Measurements from ENCODE around the gene SLFNL1.

The SLFNL1 gene

GRCh38 chr1:41025979-41026819 is 4.7 kb upstream of the SLFNL1 start:
- Histone ChIP-seq H3K36me3 (ENCODE audit: insufficient read depth, low read length) (peaks cover 47% of the 10 kb centered on the region), H3F3A (ENCODE audit: low read depth) (no peaks in the 10 kb centered on the region), H3K9ac (ENCODE audit: low read depth, low read length, poor library complexity, severe bottlenecking) (no peak overlapping the region), H3K4me1 (ENCODE audit: insufficient read depth, low read length, poor library complexity, severe bottlenecking) (peaks cover 9% of the 10 kb centered on the region), H3K4me3 (ENCODE audit: low read length, poor library complexity, severe bottlenecking) (no peak overlapping the region), H4K20me1 (ENCODE audit: insufficient read depth, low read length, poor library complexity, severe bottlenecking) (no peaks in the 10 kb centered on the region), H2AFZ (ENCODE audit: low read length) (no peak overlapping the region), H3K9me3 (ENCODE audit: insufficient read depth, low read depth, low read length) (no peaks in the 10 kb centered on the region), H3K4me2 (ENCODE audit: low read depth, low read length, poor library complexity, severe bottlenecking) (no peak overlapping the region), H3K9me2 (replicated peaks; ENCODE audit: low read depth, low read length) (no peaks in the 10 kb centered on the region), H3K79me2 (ENCODE audit: insufficient read depth, low read length) (no peaks in the 10 kb centered on the region), H3K27me3 (ENCODE audit: insufficient read depth, low read length, poor library complexity, severe bottlenecking) (no peaks in the 10 kb centered on the region)
- TF ChIP-seq CTCF (conservative IDR thresholded peaks at IDR 0.05; ENCODE audit: low read length) (no peak), EZH2phosphoT487 (IDR thresholded peaks at IDR 0.05; ENCODE audit: borderline replicate concordance) (no peak)

GRCh38 chr1:41024953-41025352 is 3.4 kb upstream of the SLFNL1 start:
- Histone ChIP-seq H3K4me2 (ENCODE audit: low read depth, low read length, poor library complexity, severe bottlenecking) (no peak overlapping the region), H3K9ac (ENCODE audit: low read depth, low read length, poor library complexity, severe bottlenecking) (no peak overlapping the region), H3K9me3 (ENCODE audit: insufficient read depth, low read depth, low read length) (no peaks in the 10 kb centered on the region)

GRCh38 chr1:41023279-41023990 is 1.9 kb upstream of the SLFNL1 start:
- peaks cover 36% of the 10 kb centered on the region; the same call in 1 of the 2 replicates for H3K36me3 ChIP-seq (ENCODE audit: insufficient read depth, low read length)
- peaks cover 15% of the 10 kb centered on the region for H3K4me1 ChIP-seq (ENCODE audit: insufficient read depth, low read length, poor library complexity, severe bottlenecking)
- no peak overlapping the region for H3K4me3 ChIP-seq (ENCODE audit: low read length, poor library complexity, severe bottlenecking)
- TF ChIP-seq CTCF (conservative IDR thresholded peaks at IDR 0.05; ENCODE audit: low read length) (peak; percentile 46), EZH2phosphoT487 (IDR thresholded peaks at IDR 0.05; ENCODE audit: borderline replicate concordance) (no peak)
- H3F3A ChIP-seq (ENCODE audit: low read depth) = no peaks in the 10 kb centered on the region
- H2AFZ ChIP-seq (ENCODE audit: low read length) = no peak overlapping the region
- H3K27me3 ChIP-seq (ENCODE audit: insufficient read depth, low read length, poor library complexity, severe bottlenecking) = no peaks in the 10 kb centered on the region
- no peaks in the 10 kb centered on the region for H3K9me2 ChIP-seq (replicated peaks; ENCODE audit: low read depth, low read length)
- no peak overlapping the region for H3K4me2 ChIP-seq (ENCODE audit: low read depth, low read length, poor library complexity, severe bottlenecking)
- H3K9ac ChIP-seq (ENCODE audit: low read depth, low read length, poor library complexity, severe bottlenecking) = no peak overlapping the region
- H3K79me2 ChIP-seq (ENCODE audit: insufficient read depth, low read length) = no peaks in the 10 kb centered on the region
- no peaks in the 10 kb centered on the region for H3K9me3 ChIP-seq (ENCODE audit: insufficient read depth, low read depth, low read length)
- H4K20me1 ChIP-seq (ENCODE audit: insufficient read depth, low read length, poor library complexity, severe bottlenecking) = no peaks in the 10 kb centered on the region

More at GRCh38 chr1:41024953-41025352, 3.4 kb upstream of the SLFNL1 start:
- Histone ChIP-seq H3F3A (ENCODE audit: low read depth) (no peaks in the 10 kb centered on the region), H3K36me3 (ENCODE audit: insufficient read depth, low read length) (peaks cover 36% of the 10 kb centered on the region), H4K20me1 (ENCODE audit: insufficient read depth, low read length, poor library complexity, severe bottlenecking) (no peaks in the 10 kb centered on the region), H3K27me3 (ENCODE audit: insufficient read depth, low read length, poor library complexity, severe bottlenecking) (no peaks in the 10 kb centered on the region), H3K4me3 (ENCODE audit: low read length, poor library complexity, severe bottlenecking) (no peak overlapping the region), H3K9me2 (replicated peaks; ENCODE audit: low read depth, low read length) (no peaks in the 10 kb centered on the region), H3K79me2 (ENCODE audit: insufficient read depth, low read length) (no peaks in the 10 kb centered on the region), H3K4me1 (ENCODE audit: insufficient read depth, low read length, poor library complexity, severe bottlenecking) (peaks cover 15% of the 10 kb centered on the region), H2AFZ (ENCODE audit: low read length) (no peak overlapping the region)
- TF ChIP-seq CTCF (conservative IDR thresholded peaks at IDR 0.05; ENCODE audit: low read length) = no peak
- TF ChIP-seq EZH2phosphoT487 (IDR thresholded peaks at IDR 0.05; ENCODE audit: borderline replicate concordance) = no peak
